Glomerular endothelial cell (primary cell): ENCODE results near the gene RBM12. TPM values are rescaled to one million over a fixed set of nuclear protein-coding genes. Genes with fewer than 3 reads are reported as not detected.

Experiments used
- DNase-seq: peaks from one replicate; pipeline ENCODE4 v3.0.0-alpha.2; 2011; ENCODE audit warnings: low read depth, low spot score; ENCODE audit errors: extremely low read depth
- total RNA-seq: library from RNA; depleted of rRNA; stranded (reverse); fragments of >200 nt; gene quantifications from 2 replicates; pipeline ENCODE4 v1.2.3, GENCODE V29; 2015

RBM12 gene
- total RNA-seq, 1 donor from 2014 or later, result 47.3 TPM

- DNase-seq, result no peak
These were observed 43.1 kb downstream of the RBM12 start for GRCh38 chr20:35621560-35621946.

- DNase-seq, result no peak
These were observed 43.7 kb downstream of the RBM12 start for GRCh38 chr20:35620818-35621559.

- DNase-seq, result no peak
These were observed 45.3 kb downstream of the RBM12 start for GRCh38 chr20:35619196-35620095.

- DNase-seq, result no peak
These were observed 46.2 kb downstream of the RBM12 start for GRCh38 chr20:35618263-35619131.

- no peak for DNase-seq
These were observed 47.1 kb downstream of the RBM12 start for GRCh38 chr20:35617397-35618262.

GRCh38 chr20:35616465-35617396, 48.0 kb downstream of the RBM12 start:
- peak; percentile 97 for DNase-seq

- DNase-seq, result no peak
These were observed 48.8 kb downstream of the RBM12 start, which contains the start of gene SPAG4 for GRCh38 chr20:35615667-35616464. TSS of gene SPAG4 (plus strand) at chr20:35615829. CDS start at chr20:35616004, 175 bp downstream.

GRCh38 chr20:35611482-35611881, 53.2 kb downstream of the RBM12 start:
- no peak for DNase-seq

- no peak for DNase-seq
These were observed 53.8 kb downstream of the RBM12 start for GRCh38 chr20:35610833-35611427.

GRCh38 chr20:35607003-35607735, 57.5 kb downstream of the RBM12 start:
- no peak for DNase-seq

- no peak for DNase-seq
These were observed 58.6 kb downstream of the RBM12 start for GRCh38 chr20:35606127-35606526.

GRCh38 chr20:35604449-35604747, 60.3 kb downstream of the RBM12 start:
- no peak for DNase-seq

GRCh38 chr20:35603695-35604448, 60.8 kb downstream of the RBM12 start:
- no peak for DNase-seq

- no peak for DNase-seq
These were observed 61.7 kb downstream of the RBM12 start for GRCh38 chr20:35602851-35603495.

- DNase-seq, result no peak
These were observed 62.7 kb downstream of the RBM12 start for GRCh38 chr20:35601990-35602389.
